WTC11 (cell line): ENCODE data around the gene CTNND1. TPM values are rescaled to one million over a fixed set of nuclear protein-coding genes. Genes with fewer than 3 reads are reported as not detected.

ENCODE experiments used
- ATAC-seq: fragments of 200-7000 bp; cut with Tn5 transposase; 2 replicates; pipeline ENCODE4 v1.10.0; 2021; ENCODE audit warnings: mild to moderate bottlenecking, moderate library complexity
- CTCF ChIA-PET: fragments of 300-600 bp; sonication (Branson Sonifier 250); formaldehyde crosslinking; loops from one replicate; lab custom pipeline; 2021; ENCODE audit warnings: antibody characterized with exemption; lab: Charles Lee
- POLR2A ChIA-PET: fragments of 350-600 bp; sonication (Branson Sonifier 250); formaldehyde crosslinking; loops from one replicate; lab custom pipeline; 2021; ENCODE audit warnings: antibody characterized with exemption; lab: Charles Lee
- DNase-seq: peaks from one replicate; pipeline ENCODE4 v3.0.0; 2021; ENCODE audit warnings: low spot score
- H3K27ac Mint-ChIP-seq: 2 replicates; pipeline ENCODE4 v1.8.0; 2021; ENCODE audit warnings: mixed read lengths
- H3K27me3 Mint-ChIP-seq: 2 replicates; pipeline ENCODE4 v1.8.0; 2021; ENCODE audit warnings: low read depth, mild to moderate bottlenecking, moderate library complexity, mixed read lengths
- H3K36me3 Mint-ChIP-seq: 2 replicates; pipeline ENCODE4 v1.8.0; 2021; ENCODE audit warnings: mixed read lengths
- H3K4me1 Mint-ChIP-seq: 2 replicates; pipeline ENCODE4 v1.8.0; 2022; ENCODE audit warnings: mixed read lengths
- H3K4me3 Mint-ChIP-seq: 2 replicates; pipeline ENCODE4 v1.8.0; 2021; ENCODE audit warnings: mild to moderate bottlenecking, moderate library complexity, mixed read lengths
- H3K9me3 Mint-ChIP-seq: 2 replicates; pipeline ENCODE4 v1.8.0; 2021; ENCODE audit warnings: mixed read lengths
- ATF3 ChIP-seq: sonication (generic); formaldehyde crosslinking; conservative IDR thresholded peaks from 2 replicates; pipeline ENCODE4 v1.8.1; 2022; ENCODE audit warnings: mild to moderate bottlenecking, missing genetic modification reagents
- CREB1 ChIP-seq: sonication (generic); formaldehyde crosslinking; IDR thresholded peaks from 2 replicates; pipeline ENCODE4 v1.8.0; 2023; ENCODE audit warnings: mild to moderate bottlenecking, missing genetic modification reagents
- CREM ChIP-seq: sonication (generic); formaldehyde crosslinking; IDR thresholded peaks from 2 replicates; pipeline ENCODE4 v1.8.1; 2022; ENCODE audit warnings: mild to moderate bottlenecking, missing genetic modification reagents, moderate library complexity
- EMX1 ChIP-seq: fragments of 250-450 bp; sonication (Bioruptor Pico); IDR thresholded peaks from 2 replicates; pipeline ENCODE4 v1.8.0; 2021; ENCODE audit warnings: mild to moderate bottlenecking
- ESRRA ChIP-seq: sonication (generic); formaldehyde crosslinking; IDR thresholded peaks from 2 replicates; pipeline ENCODE4 v1.8.1; 2022; ENCODE audit warnings: mild to moderate bottlenecking, missing genetic modification reagents, borderline replicate concordance
- GTF2I ChIP-seq: fragments of 250-450 bp; sonication (Bioruptor Pico); conservative IDR thresholded peaks from 2 replicates; pipeline ENCODE4 v1.4.0; 2021; ENCODE audit warnings: mild to moderate bottlenecking
- TCF7 ChIP-seq: sonication (generic); formaldehyde crosslinking; IDR thresholded peaks from 2 replicates; pipeline ENCODE4 v1.8.0; 2022; ENCODE audit warnings: mild to moderate bottlenecking, low read depth, missing genetic modification reagents, moderate library complexity
- TEAD4 ChIP-seq: sonication (generic); formaldehyde crosslinking; IDR thresholded peaks from 2 replicates; pipeline ENCODE4 v1.8.0; 2022; ENCODE audit warnings: mild to moderate bottlenecking, missing genetic modification reagents
- TP53 ChIP-seq: sonication (generic); formaldehyde crosslinking; IDR thresholded peaks from 2 replicates; pipeline ENCODE4 v1.8.1; 2023; ENCODE audit warnings: mild to moderate bottlenecking, missing genetic modification reagents
- ZNF219 ChIP-seq: sonication (generic); formaldehyde crosslinking; IDR thresholded peaks from 2 replicates; pipeline ENCODE4 v1.8.0; 2023; ENCODE audit warnings: missing genetic modification reagents, mild to moderate bottlenecking, borderline replicate concordance
- ZNF396 ChIP-seq: fragments of 250-450 bp; sonication (Bioruptor Pico); IDR thresholded peaks from 2 replicates; pipeline ENCODE4 v1.8.0; 2021; ENCODE audit warnings: mild to moderate bottlenecking, moderate library complexity, borderline replicate concordance
- ZNF425 ChIP-seq: fragments of 250-450 bp; sonication (Bioruptor Pico); conservative IDR thresholded peaks from 2 replicates; pipeline ENCODE4 v1.9.0; 2021; ENCODE audit warnings: mild to moderate bottlenecking
- ZNF512 ChIP-seq: sonication (generic); formaldehyde crosslinking; IDR thresholded peaks from 2 replicates; pipeline ENCODE4 v1.8.1; 2022; ENCODE audit warnings: missing genetic modification reagents, borderline replicate concordance
- ZNF532 ChIP-seq: fragments of 250-450 bp; sonication (Bioruptor Pico); IDR thresholded peaks from 2 replicates; pipeline ENCODE4 v1.9.0; 2021; ENCODE audit warnings: mild to moderate bottlenecking, borderline replicate concordance
- ZNF671 ChIP-seq: fragments of 250-450 bp; sonication (Bioruptor Pico); IDR thresholded peaks from 2 replicates; pipeline ENCODE4 v1.8.0; 2021; ENCODE audit warnings: mild to moderate bottlenecking
- total RNA-seq: library from RNA; stranded (reverse); gene quantifications from 3 replicates; pipeline ENCODE4 v1.2.3, GENCODE V29; 2021

The CTNND1 gene
- total RNA-seq, 1 experiment from 2014 or later: 165 TPM

GRCh38 chr11:57812634-57813033 is 51.0 kb downstream of the CTNND1 start (continued):
- no peak for TF ChIP-seq ZNF512

- Mint-ChIP-seq H3K27me3 (no peaks in the 10 kb centered on the region), H3K4me1 (no peaks in the 10 kb centered on the region), H3K4me3 (no peak overlapping the region), H3K9me3 (no peaks in the 10 kb centered on the region), H3K27ac (no peak overlapping the region), H3K36me3 (peaks cover 60% of the 10 kb centered on the region)
- DNase-seq (no peak), ATAC-seq (no peak)
- ChIA-PET POLR2A (no interaction called here), CTCF (no interaction called here)
- TF ChIP-seq GTF2I (no peak), CREM (CRISPR knock-in tag) (no peak), ESRRA (CRISPR knock-in tag) (no peak)
Measured at GRCh38 chr11:57815476-57815875, 53.9 kb downstream of the CTNND1 start.

GRCh38 chr11:57815877-57816276 is 54.3 kb downstream of the CTNND1 start:
- TF ChIP-seq ZNF219 (CRISPR knock-in tag): no peak
- TF ChIP-seq ATF3 (CRISPR knock-in tag): no peak
- TF ChIP-seq ESRRA (CRISPR knock-in tag): no peak
- TF ChIP-seq ZNF532 (CRISPR knock-in tag): no peak
- no peak for TF ChIP-seq TP53 (CRISPR knock-in tag)
- TF ChIP-seq TEAD4 (CRISPR knock-in tag): no peak
- no peak for TF ChIP-seq ZNF671 (CRISPR knock-in tag)
- no peak for TF ChIP-seq TCF7 (CRISPR knock-in tag)
- no peak for TF ChIP-seq ZNF425 (CRISPR knock-in tag)
- TF ChIP-seq EMX1 (CRISPR knock-in tag): no peak
- TF ChIP-seq ZNF396 (CRISPR knock-in tag): no peak
- TF ChIP-seq CREB1 (CRISPR knock-in tag): no peak
- H3K27ac Mint-ChIP-seq: 0 out of 2 replicates have a peak overlapping the region, but pooled peaks have one; percentile 13
- ATAC-seq (no peak), DNase-seq (no peak)
- POLR2A ChIA-PET: no interaction called here
- H3K4me1 Mint-ChIP-seq: no peaks in the 10 kb centered on the region
- H3K36me3 Mint-ChIP-seq: peaks cover 57% of the 10 kb centered on the region
- CTCF ChIA-PET: no interaction called here
- H3K27me3 Mint-ChIP-seq: no peaks in the 10 kb centered on the region
- no peaks in the 10 kb centered on the region for H3K9me3 Mint-ChIP-seq
- H3K4me3 Mint-ChIP-seq: no peak overlapping the region
